Right lobe of liver (tissue), 4 donors: Measurements from ENCODE around the gene KRTAP12-1.

Experiments
- CTCF ChIP-seq, 4 donors: fragments of 200-600 bp in 3 of 4; fragments of 450-650 bp in 1 of 4; IDR thresholded peaks; one replicate each; pipeline versions ENCODE4 v1.5.1 to v1.8.0; 2016 to 2022; ENCODE audit warnings: antibody characterized with exemption in 4 of 4, mild to moderate bottlenecking in 2 of 4
- POLR2A ChIP-seq: fragments of 450-650 bp; IDR thresholded peaks from one replicate; pipeline ENCODE4 v1.6.1; 2017; ENCODE audit warnings: antibody characterized with exemption, mild to moderate bottlenecking
- donor health status: DM: no; HTN: no; CAD: no.
- donor health status: DM: no; HTN: no; CAD: no.
- donor health status: DM: no; HTN: yes; CAD: no.

GRCh38 chr21:44643741-44644310, 38.1 kb downstream of the KRTAP12-1 start:
- TF ChIP-seq POLR2A (no peak), CTCF (IDR thresholded peaks at IDR 0.05) (no peak)
